Activated effector memory CD4-positive, alpha-beta T cell treated with Interleukin-2 at 50 U/mL for 16 hours (primary cell): Measurements from ENCODE around the gene FAM53C.
"Not testable (repeated sequence)": the region's sequence is repeated elsewhere in the genome, so short reads cannot be mapped to it uniquely, and the experiment has no call there.

Experiments used
- DNase-seq: peaks from one replicate; pipeline ENCODE4 v3.0.0-alpha.2; 2020

The FAM53C gene

GRCh38 chr5:138337685-138338410 lies at the start of gene FAM53C:
Gene FAM53C (plus strand): TSS chr5:138338266. CDS start chr5:138341336, 3,070 bp downstream.
- peak; percentile 87 for DNase-seq

GRCh38 chr5:138289296-138289695 lies 48.8 kb upstream of the FAM53C start:
- DNase-seq: no peak

- no peak for DNase-seq
Observed at GRCh38 chr5:138303372-138303771, 34.7 kb upstream of the FAM53C start.

GRCh38 chr5:138305797-138306196 lies 32.3 kb upstream of the FAM53C start:
- no peak for DNase-seq

GRCh38 chr5:138315751-138316278 lies 22.3 kb upstream of the FAM53C start:
- DNase-seq: no peak

- DNase-seq: no peak
Observed at GRCh38 chr5:138316355-138316754, 21.7 kb upstream of the FAM53C start.

- DNase-seq: not testable (repeated sequence)
Observed at GRCh38 chr5:138318211-138318610, 19.9 kb upstream of the FAM53C start.

- no peak for DNase-seq
Observed at GRCh38 chr5:138330813-138331448, 7.1 kb upstream of the FAM53C start.

GRCh38 chr5:138331449-138332368 lies 6.4 kb upstream of the FAM53C start, which contains the start of gene CDC25C:
Gene CDC25C (minus strand): TSS chr5:138331804. CDS start chr5:138331180, 624 bp downstream.
- peak; percentile 97 for DNase-seq

GRCh38 chr5:138334867-138335447 lies 3.1 kb upstream of the FAM53C start:
- DNase-seq: no peak

- DNase-seq: no peak
Observed at GRCh38 chr5:138336952-138337684, 948 bp upstream of the FAM53C start.

GRCh38 chr5:138338411-138339090 lies 485 bp downstream of the FAM53C start:
- no peak for DNase-seq

- DNase-seq: no peak
Observed at GRCh38 chr5:138339091-138339456, 1.0 kb downstream of the FAM53C start.

- DNase-seq: no peak
Observed at GRCh38 chr5:138339464-138339863, 1.4 kb downstream of the FAM53C start.

GRCh38 chr5:138340008-138340407 lies 1.9 kb downstream of the FAM53C start:
- DNase-seq: no peak

GRCh38 chr5:138344887-138345622 lies 7.0 kb downstream of the FAM53C start:
- DNase-seq: no peak

GRCh38 chr5:138346889-138347288 lies 8.8 kb downstream of the FAM53C start:
- no peak for DNase-seq

- DNase-seq: no peak
Observed at GRCh38 chr5:138349852-138350562, 11.9 kb downstream of the FAM53C start.

- DNase-seq: no peak
Observed at GRCh38 chr5:138350563-138350890, 12.5 kb downstream of the FAM53C start.

GRCh38 chr5:138351056-138351455 lies 13.0 kb downstream of the FAM53C start:
- DNase-seq: no peak
